Epithelial cell of esophagus (primary cell): Measurements from ENCODE around the gene NEMP1.
A peak's percentile ranks its signal among the peaks of the same experiment; 100 is the strongest.

Experiments
- DNase-seq: peaks from one replicate; pipeline ENCODE4 v3.0.0; 2010; ENCODE audit warnings: low read depth
- H3K4me3 ChIP-seq: 2 replicates; pipeline ENCODE4 v1.5.1; 2011; ENCODE audit warnings: mild to moderate bottlenecking, low read length, control low read depth
- TF ChIP-seq, protein P1 (sequence below): IDR thresholded peaks from 2 replicates; pipeline ENCODE4 v1.5.1; 2011; ENCODE audit warnings: low read depth, mild to moderate bottlenecking, low read length, control low read depth, inconsistent platforms; ENCODE audit not compliant: insufficient read depth; ENCODE audit errors: missing control alignments

NEMP1 gene

DNA sequence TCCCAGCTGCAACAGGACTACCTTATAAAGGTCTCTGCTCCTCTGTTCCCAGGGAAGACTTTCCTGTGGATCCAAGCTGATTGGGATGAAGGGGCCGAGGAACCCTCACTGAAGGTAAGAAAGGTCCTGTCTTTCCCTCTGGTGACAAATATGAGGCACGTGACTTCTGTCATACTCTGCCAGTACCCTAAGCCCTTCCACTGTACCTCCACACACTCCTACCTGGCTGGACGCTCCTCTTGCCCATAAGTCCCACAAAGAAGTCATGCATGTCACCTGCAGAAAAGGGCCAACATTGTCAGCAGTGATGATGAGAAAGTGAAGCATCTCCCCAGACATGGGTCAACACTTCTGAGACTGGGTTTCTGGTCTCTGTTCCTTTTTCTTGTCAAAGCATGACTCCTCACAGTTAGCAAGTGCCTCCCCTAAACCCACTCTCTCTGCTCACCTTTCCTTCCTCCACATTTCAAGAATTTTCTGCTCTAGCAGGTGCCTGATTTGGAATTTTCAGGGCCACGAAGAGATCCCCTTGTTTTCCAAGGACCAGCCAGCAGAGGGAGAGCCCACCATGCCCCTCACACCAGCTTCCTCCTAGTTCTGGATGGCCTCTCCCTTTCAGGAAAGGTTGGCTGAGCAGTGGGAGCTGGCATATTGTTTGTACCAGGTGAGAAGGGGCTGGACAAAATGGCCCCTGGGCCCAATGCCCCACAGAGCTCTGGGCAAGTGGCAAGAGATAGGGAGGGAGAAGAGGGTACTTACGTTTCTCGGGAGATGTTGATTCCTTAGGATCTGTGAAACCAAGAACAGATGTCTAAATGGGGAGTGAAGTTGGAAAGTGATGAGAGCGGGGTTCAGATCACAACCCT, 65.8 kb downstream of the NEMP1 start:
- no peak for DNase-seq
- H3K4me3 ChIP-seq, result no peak overlapping the region
- TF ChIP-seq, protein P1, sequence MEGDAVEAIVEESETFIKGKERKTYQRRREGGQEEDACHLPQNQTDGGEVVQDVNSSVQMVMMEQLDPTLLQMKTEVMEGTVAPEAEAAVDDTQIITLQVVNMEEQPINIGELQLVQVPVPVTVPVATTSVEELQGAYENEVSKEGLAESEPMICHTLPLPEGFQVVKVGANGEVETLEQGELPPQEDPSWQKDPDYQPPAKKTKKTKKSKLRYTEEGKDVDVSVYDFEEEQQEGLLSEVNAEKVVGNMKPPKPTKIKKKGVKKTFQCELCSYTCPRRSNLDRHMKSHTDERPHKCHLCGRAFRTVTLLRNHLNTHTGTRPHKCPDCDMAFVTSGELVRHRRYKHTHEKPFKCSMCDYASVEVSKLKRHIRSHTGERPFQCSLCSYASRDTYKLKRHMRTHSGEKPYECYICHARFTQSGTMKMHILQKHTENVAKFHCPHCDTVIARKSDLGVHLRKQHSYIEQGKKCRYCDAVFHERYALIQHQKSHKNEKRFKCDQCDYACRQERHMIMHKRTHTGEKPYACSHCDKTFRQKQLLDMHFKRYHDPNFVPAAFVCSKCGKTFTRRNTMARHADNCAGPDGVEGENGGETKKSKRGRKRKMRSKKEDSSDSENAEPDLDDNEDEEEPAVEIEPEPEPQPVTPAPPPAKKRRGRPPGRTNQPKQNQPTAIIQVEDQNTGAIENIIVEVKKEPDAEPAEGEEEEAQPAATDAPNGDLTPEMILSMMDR, result no peak

DNA sequence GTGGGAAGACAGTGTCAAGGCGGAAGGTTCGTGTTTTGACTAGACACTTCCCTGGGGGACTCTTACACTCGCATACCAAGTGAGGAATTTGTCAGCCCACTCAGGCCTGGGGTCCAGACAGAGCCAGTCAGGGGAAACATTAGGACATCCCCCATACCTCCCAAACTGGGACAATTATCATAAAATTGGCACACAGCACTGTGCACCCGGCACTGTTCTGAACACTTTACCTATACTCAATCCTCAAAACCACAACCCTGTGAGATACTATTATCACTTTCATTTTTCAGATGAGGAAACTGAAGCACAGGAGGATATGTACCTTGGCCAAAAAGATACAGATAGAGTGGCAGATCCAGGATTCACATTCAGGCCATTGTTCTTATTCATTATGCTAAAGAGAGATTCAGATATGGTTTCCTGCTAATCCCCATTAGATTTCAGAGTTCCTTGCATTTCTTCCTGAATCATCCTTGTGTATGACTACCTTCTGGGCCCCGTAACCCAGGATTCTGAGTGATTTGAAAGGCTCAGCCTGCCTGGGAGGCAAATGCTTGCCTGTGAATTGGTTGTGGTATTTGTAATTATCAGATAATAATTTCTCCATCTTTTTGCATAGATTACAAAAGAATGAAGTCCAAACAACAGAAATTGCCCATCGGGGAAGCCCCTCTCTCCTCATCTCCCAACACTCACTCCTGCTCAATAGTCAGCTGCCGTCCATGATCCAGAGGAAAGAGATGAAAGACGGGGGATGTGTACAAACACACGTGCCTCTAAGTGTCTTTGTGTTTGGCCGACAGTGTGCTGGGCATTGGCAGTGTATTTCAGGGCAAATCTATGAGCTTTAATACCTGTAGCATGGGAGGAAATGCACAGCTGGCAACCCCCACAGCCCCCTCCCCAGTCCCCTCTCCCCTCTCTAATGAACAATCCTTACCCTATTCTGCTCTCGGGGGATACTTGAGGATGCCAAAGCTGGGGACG, 66.9 kb downstream of the NEMP1 start:
- TF ChIP-seq, protein P1, result no peak
- H3K4me3 ChIP-seq, result no peak overlapping the region
- DNase-seq, result peak; percentile 28

DNA sequence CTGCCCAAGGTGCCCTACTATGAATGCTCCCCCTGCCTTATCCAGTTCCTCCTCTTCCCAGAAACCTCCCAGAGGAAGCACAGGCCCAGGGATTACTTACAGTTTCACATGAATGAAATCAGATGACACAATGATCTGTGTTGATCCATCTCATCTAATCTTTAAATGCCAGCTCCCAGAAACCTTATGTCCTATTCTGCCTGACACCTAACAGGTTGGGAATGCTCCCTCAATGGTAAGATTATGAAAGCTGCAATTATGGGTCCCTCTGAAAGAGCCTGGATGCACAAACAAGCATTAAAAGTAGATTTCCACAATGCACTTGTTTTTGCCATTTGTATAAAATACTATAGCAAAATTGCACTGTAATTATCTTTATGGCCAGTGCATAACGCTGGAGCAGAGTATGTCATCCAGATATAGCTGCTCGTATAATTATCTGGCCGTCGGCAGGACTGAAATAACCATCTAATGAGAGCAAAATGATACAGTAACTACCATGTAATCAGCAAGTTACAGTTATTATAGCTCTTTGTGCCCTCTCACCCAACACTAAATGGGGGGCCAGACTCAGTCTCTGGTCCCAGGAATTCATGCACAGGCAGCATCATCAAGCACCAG, 67.9 kb downstream of the NEMP1 start:
- TF ChIP-seq, protein P1, result no peak
- no peak for DNase-seq
- no peak overlapping the region for H3K4me3 ChIP-seq

DNA sequence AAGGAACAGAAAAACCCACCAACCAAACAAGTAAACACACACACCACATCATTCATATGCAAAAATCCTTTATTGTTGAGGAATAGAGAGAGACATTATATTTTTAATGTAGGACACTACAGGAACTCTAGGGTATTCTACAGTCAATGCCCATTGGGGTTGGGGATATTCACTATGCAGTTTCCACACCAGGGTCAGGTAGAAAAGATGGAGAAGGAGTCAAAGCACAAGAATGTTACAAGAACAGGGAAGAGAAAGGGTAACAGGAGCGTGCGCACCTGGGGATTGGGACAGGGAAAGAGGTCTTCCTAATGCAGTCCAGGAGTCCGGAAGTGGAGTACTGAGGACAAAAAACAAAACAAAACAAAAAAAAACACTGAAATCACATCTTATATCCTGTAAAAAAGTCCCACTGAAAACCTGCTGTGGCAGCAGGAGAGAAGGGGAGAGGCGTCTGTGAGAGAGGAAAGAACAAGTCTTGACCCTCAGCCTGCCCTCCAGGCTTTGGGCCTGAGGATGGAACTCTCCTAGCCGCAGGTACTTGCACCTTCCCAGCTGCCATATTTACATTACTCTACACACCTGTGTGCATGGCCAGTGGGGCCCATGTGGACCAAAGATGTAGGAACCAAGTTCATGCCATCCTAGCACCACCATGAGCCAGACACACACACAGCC, 68.5 kb downstream of the NEMP1 start:
- TF ChIP-seq, protein P1, result no peak
- DNase-seq, result no peak
- no peak overlapping the region for H3K4me3 ChIP-seq

DNA sequence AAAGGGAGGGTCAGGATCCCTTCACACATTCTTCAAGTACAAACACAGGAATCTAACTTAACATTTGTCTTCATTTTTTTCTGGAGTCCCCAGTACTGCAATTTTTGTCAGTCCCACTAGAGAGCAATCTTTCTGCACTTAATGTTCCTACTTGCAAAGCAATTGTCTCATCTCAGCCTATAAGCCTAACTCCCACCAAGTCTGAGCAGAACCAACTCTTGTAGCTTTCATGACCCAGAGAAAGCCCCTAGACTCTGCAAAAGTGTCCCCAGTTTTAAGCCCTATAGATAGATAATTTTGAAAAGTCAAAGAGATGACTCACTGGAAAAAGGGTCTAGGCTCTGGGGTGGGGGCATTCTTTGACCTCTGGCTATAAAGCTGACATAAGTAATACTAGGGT, 70.4 kb downstream of the NEMP1 start:
- DNase-seq, result peak; percentile 69
- H3K4me3 ChIP-seq, result no peak overlapping the region
- TF ChIP-seq, protein P1, result peak; percentile 75

DNA sequence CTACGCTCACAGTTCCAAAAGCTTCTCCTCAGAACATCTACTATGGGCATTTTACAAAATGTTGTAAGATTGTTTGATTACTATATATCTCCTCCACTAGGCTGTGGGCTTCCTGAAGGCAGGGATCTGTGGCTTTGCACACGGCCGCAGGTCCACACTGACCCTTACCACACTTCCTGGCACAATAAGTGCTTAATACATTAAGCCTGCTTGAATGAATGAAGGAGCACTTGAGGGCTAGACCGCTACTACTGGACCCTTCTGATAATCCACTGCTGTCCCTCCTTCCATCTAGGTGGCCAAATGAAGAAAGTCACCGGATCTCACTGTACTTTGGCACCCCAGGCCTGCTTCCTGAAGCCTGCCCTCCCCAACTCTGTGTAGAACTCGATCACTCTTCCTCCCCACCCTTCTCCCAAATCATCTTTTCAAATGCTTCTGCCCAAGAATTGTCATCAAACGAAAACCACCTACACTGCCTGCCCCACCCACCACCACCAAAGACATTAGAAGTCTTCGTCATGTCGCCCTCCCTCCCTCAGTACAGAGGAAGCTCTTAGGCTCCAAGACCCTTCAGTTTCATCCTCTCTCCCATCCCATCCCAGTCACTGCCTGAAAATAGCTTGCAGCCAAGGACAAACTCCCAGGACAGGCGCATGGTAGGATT, 71.6 kb downstream of the NEMP1 start:
- TF ChIP-seq, protein P1, result no peak
- H3K4me3 ChIP-seq, result peak overlapping the region; percentile 2
- DNase-seq, result no peak
